Ishikawa (cell line): ENCODE measurements around the gene ERC1.

Source experiments
- CEBPB ChIP-seq: IDR thresholded peaks from 2 replicates; pipeline ENCODE4 v1.6.1; 2012
- CREB1 ChIP-seq: IDR thresholded peaks from 2 replicates; pipeline ENCODE4 v1.6.1; 2012; ENCODE audit warnings: low read depth
- EGR1 ChIP-seq: IDR thresholded peaks from 2 replicates; pipeline ENCODE4 v1.6.1; 2012
- EP300 ChIP-seq: IDR thresholded peaks from 2 replicates; pipeline ENCODE4 v1.6.1; 2012; ENCODE audit warnings: borderline replicate concordance
- FOXM1 ChIP-seq: IDR thresholded peaks from 2 replicates; pipeline ENCODE4 v1.6.1; 2012; ENCODE audit warnings: low read depth, borderline replicate concordance
- RAD21 ChIP-seq: IDR thresholded peaks from 2 replicates; pipeline ENCODE4 v1.6.1; 2012; ENCODE audit warnings: low read depth
- TAF1 ChIP-seq: IDR thresholded peaks from 2 replicates; pipeline ENCODE4 v1.6.1; 2012; ENCODE audit warnings: low read depth, mild to moderate bottlenecking
- TCF12 ChIP-seq: IDR thresholded peaks from 2 replicates; pipeline ENCODE4 v1.6.1; 2012; ENCODE audit warnings: low read depth
- TEAD4 ChIP-seq: IDR thresholded peaks from 2 replicates; pipeline ENCODE4 v1.6.1; 2012
- YY1 ChIP-seq: IDR thresholded peaks from 2 replicates; pipeline ENCODE4 v1.6.1; 2012; ENCODE audit warnings: low read depth
- TF ChIP-seq, protein P1 (sequence below): IDR thresholded peaks from 2 replicates; pipeline ENCODE4 v1.6.1; 2012
- TF ChIP-seq, protein P2 (sequence below): IDR thresholded peaks from 2 replicates; pipeline ENCODE4 v1.6.1; 2012
- TF ChIP-seq, protein P3 (sequence below): IDR thresholded peaks from 2 replicates; pipeline ENCODE4 v1.6.1; 2012; ENCODE audit warnings: low read depth, mild to moderate bottlenecking

DNA sequence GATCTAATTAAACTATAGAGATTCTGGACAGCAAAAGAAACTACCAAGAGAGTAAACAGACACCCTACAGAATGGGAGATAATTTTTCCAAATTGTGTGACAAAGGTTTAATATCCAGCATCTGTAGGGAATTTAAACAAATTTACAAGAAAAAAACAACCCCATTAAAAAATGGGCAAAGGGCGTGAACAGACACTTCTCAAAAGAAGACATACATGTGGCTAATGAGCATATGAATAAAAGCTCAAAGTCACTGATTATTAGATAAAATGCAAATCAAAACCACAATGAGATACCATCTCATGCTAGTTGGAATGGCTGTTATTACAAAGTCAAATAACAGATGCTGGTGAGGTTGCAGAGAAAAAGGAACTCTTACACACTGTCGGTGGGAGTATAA lies 309.4 kb downstream of the ERC1 start:
- TF ChIP-seq TAF1 (no peak), CEBPB (no peak), EP300 (no peak), TCF12 (no peak), RAD21 (no peak), YY1 (no peak), FOXM1 (no peak), TEAD4 (no peak), CREB1 (no peak), EGR1 (no peak)
- TF ChIP-seq, protein P1, sequence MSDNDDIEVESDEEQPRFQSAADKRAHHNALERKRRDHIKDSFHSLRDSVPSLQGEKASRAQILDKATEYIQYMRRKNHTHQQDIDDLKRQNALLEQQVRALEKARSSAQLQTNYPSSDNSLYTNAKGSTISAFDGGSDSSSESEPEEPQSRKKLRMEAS, result no peak
- TF ChIP-seq, protein P2, sequence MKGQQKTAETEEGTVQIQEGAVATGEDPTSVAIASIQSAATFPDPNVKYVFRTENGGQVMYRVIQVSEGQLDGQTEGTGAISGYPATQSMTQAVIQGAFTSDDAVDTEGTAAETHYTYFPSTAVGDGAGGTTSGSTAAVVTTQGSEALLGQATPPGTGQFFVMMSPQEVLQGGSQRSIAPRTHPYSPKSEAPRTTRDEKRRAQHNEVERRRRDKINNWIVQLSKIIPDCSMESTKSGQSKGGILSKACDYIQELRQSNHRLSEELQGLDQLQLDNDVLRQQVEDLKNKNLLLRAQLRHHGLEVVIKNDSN, result no peak
- TF ChIP-seq, protein P3, sequence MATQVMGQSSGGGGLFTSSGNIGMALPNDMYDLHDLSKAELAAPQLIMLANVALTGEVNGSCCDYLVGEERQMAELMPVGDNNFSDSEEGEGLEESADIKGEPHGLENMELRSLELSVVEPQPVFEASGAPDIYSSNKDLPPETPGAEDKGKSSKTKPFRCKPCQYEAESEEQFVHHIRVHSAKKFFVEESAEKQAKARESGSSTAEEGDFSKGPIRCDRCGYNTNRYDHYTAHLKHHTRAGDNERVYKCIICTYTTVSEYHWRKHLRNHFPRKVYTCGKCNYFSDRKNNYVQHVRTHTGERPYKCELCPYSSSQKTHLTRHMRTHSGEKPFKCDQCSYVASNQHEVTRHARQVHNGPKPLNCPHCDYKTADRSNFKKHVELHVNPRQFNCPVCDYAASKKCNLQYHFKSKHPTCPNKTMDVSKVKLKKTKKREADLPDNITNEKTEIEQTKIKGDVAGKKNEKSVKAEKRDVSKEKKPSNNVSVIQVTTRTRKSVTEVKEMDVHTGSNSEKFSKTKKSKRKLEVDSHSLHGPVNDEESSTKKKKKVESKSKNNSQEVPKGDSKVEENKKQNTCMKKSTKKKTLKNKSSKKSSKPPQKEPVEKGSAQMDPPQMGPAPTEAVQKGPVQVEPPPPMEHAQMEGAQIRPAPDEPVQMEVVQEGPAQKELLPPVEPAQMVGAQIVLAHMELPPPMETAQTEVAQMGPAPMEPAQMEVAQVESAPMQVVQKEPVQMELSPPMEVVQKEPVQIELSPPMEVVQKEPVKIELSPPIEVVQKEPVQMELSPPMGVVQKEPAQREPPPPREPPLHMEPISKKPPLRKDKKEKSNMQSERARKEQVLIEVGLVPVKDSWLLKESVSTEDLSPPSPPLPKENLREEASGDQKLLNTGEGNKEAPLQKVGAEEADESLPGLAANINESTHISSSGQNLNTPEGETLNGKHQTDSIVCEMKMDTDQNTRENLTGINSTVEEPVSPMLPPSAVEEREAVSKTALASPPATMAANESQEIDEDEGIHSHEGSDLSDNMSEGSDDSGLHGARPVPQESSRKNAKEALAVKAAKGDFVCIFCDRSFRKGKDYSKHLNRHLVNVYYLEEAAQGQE, result no peak
